ENCODE data around the gene PDE4C.

Gene PDE4C

DNA sequence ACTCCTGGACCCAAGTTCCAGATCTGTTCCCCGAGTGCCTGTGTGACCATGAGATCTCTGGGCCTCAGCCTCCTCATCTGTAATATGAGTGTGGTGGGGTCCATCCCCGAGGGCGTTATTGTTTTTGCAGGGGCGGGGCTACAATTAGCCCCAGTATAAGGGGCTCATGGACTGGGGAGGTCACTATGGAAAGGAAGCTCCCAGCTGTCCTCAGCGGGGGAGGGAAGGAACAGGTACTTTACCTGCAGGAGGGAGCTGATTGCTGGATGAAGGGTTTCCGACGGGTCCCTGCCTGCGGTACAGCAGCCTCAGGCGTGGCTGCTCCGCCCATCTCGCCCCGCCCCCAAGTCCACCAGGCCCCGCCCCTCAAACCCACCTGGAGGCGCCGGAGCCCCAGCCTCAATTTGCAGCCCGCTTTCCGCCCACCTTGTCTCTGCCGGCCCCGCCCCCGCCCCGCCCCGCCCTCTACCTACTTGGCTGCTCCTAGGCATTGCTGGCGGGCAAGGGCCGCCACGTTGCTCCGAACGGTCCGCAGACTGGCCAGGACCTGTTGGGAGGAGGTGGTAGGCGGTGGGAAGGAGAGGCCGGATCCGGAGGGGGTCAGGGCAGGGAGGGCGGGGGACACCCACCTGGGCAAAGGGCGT, 5.5 kb downstream of the PDE4C start:
- TF ChIP-seq, protein P1, sequence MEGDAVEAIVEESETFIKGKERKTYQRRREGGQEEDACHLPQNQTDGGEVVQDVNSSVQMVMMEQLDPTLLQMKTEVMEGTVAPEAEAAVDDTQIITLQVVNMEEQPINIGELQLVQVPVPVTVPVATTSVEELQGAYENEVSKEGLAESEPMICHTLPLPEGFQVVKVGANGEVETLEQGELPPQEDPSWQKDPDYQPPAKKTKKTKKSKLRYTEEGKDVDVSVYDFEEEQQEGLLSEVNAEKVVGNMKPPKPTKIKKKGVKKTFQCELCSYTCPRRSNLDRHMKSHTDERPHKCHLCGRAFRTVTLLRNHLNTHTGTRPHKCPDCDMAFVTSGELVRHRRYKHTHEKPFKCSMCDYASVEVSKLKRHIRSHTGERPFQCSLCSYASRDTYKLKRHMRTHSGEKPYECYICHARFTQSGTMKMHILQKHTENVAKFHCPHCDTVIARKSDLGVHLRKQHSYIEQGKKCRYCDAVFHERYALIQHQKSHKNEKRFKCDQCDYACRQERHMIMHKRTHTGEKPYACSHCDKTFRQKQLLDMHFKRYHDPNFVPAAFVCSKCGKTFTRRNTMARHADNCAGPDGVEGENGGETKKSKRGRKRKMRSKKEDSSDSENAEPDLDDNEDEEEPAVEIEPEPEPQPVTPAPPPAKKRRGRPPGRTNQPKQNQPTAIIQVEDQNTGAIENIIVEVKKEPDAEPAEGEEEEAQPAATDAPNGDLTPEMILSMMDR (IDR thresholded peaks at IDR 0.05; ENCODE audit: control extremely low read depth, extremely low read depth, low read depth, missing control alignments) = no peak
- no peak for DNase-seq (ENCODE audit: extremely low spot score)
- CTCF ChIA-PET = interaction anchor here (0.8 to 6.5 kb wide), 10 partner anchors 10 to 58 kb away, joined by 3 to 57 read pairs (median 4); partner anchors contain the start of genes MPV17L2 and RAB3A
- POLR2A ChIA-PET = interaction anchor here (0.7 to 1.6 kb wide), 3 partner anchors 55 to 1983 kb away, joined by 4 to 5 read pairs (median 4); partner anchors contain the start of gene JUND

DNA sequence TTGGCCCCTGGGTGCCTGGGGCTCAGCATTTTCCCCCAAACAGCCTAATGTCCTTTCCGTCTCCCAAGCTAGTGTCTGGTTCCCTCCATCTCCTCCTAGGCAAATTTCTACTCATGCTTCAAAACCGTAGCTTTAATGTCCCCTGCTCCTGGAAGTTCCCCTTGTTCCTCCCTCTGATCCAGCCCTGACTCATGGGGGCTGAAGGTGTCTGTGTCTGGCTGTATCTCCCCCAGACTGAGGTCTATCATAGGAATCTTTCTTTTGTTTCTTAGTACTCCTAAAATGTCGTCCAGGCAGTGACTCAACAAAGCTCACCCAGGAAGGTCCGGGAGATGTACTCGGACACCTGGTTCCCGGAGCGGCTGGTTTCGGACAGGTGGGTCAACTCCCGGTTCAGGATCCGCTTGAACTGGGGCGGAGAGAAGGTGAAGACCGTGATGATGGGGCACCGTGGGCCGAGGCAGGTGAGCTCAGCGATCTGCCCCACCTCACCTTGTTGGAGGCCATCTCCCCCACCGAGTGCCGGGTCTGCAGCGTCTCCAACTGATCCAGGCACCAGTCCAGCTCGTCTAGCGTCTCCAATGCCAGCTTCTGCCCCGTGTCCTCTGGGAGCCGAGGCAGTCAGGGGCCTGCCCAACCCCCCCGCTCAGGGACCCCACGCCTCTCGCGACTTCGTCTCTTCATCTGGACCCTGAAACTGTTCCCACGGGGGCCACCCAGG, 6.2 kb downstream of the PDE4C start:
- ChIA-PET CTCF (interaction anchor here (0.8 to 6.5 kb wide), 11 partner anchors 11 to 59 kb away, joined by 3 to 57 read pairs (median 5); partner anchors contain the start of genes MPV17L2 and RAB3A), POLR2A (interaction anchor here (0.6 to 1.6 kb wide), 3 partner anchors 56 to 61 kb away, joined by 3 to 5 read pairs (median 4); partner anchors contain the start of gene JUND)
- TF ChIP-seq, protein P1 (IDR thresholded peaks at IDR 0.05; ENCODE audit: control extremely low read depth, extremely low read depth, low read depth, missing control alignments) = no peak
- no peak for DNase-seq (ENCODE audit: extremely low spot score)

DNA sequence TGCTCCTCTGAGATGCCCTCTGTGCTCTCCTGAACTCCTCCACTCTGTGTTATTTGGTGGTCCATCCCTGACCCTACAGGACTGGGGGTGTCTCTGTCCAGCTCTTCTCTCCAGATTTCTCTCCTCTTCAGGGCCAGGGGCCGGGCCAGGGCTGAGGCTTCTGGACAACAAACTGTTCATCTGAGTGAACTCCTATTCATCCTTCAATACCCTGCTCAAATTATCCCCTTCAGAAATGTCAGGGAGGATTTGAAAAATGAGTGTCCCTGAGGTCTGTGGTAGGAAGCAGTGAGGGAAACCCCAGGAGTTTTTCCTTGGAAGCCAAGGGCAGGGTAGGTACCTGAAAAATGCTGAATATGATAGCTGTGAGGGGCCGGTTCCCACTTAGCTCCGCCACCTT, 7.6 kb downstream of the PDE4C start:
- ChIA-PET CTCF (interaction anchor here (0.9 to 6.5 kb wide), 9 partner anchors 10 to 243 kb away, joined by 3 to 57 read pairs (median 5); partner anchors contain the start of gene RAB3A), POLR2A (interaction anchor here (0.5 kb wide), 1 partner anchor 56 kb away, joined by 3 read pairs; the partner anchor contains the start of gene IQCN)
- TF ChIP-seq, protein P1 (IDR thresholded peaks at IDR 0.05; ENCODE audit: control extremely low read depth, extremely low read depth, low read depth, missing control alignments) = no peak
- no peak for DNase-seq (ENCODE audit: extremely low spot score)

- DNase-seq (ENCODE audit: extremely low spot score) = no peak
- POLR2A ChIA-PET = no interaction called here
- CTCF ChIA-PET = interaction anchor here (0.9 to 6.5 kb wide), 5 partner anchors 9 to 61 kb away, joined by 3 to 57 read pairs (median 26); partner anchors contain the start of gene RAB3A
- TF ChIP-seq, protein P1 (IDR thresholded peaks at IDR 0.05; ENCODE audit: control extremely low read depth, extremely low read depth, low read depth, missing control alignments) = no peak
These were observed 8.1 kb downstream of the PDE4C start for GRCh38 chr19:18218159-18218558.

DNA sequence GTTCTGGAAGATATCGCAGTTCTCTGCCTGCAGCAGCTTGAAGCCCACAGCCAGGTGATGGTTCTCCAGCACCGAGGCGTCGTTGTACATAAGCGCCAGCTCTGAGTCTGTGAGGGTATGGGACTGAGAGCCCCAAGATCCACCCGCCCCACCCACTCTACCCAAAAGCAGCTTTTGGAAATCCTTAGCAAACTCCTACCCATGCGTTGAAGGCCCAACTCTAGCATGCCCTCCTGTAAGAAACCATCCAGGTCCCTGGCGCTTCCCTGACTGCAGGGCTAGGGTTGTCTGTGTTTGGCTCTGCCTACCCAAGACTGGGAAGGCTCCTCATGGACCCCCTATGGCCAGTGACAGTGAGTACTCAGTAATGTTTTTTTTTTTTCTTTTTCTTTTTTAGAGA, 9.4 kb downstream of the PDE4C start:
- ChIA-PET POLR2A (no interaction called here), CTCF (no interaction called here)
- no peak for DNase-seq (ENCODE audit: extremely low spot score)
- TF ChIP-seq, protein P1 (IDR thresholded peaks at IDR 0.05; ENCODE audit: control extremely low read depth, extremely low read depth, low read depth, missing control alignments) = no peak

- POLR2A ChIA-PET = no interaction called here
These were observed 11.3 kb downstream of the PDE4C start for GRCh38 chr19:18214779-18215433.

More at GRCh38 chr19:18214779-18215433, 11.3 kb downstream of the PDE4C start:
- CTCF ChIA-PET = interaction anchor here (1.0 to 1.3 kb wide), 3 partner anchors 10 to 37 kb away, joined by 3 to 7 read pairs (median 3); no protein-coding TSS in a partner anchor
- TF ChIP-seq, protein P1 (IDR thresholded peaks at IDR 0.05; ENCODE audit: control extremely low read depth, extremely low read depth, low read depth, missing control alignments) = no peak
- no peak for DNase-seq (ENCODE audit: extremely low spot score)
